ENCODE data around the gene IQGAP2.

DNA sequence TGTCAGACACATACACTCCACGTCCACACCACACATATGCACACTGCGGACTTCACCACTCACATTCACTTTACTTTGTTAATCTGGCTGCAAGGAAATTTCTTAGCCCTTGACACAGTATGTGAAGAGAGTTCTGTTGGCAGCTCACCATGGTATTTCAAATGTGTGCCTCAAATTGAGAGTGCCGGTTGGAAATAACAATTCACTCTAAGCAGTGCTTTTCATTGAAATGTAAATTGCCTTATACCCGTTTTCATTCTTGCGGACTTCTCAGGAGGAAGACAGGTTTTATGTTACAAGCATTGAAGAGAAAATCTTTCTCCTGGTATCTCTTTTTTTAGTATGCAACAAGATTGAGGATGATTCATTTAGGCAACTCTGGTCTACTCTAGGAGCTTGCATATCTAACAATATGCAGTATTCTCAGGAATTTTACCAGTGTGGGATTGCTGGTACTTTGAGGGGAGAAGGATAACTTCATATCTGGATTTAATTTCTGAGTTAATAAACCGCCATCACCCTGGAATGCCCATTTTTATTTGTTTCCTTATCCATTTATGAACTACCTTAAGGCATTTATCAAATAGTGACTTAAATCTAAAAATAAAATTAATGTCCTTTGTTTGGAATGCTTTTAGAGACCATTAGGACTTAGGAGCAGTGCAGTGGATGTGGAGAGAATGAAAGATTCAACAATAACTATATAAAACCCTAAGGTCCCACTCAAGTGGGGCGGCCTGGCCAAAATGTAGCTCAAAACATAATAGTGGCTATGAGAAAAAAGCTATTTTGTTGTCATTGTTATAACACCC lies 87.0 kb downstream of the IQGAP2 start:
- TF ChIP-seq, protein P1, sequence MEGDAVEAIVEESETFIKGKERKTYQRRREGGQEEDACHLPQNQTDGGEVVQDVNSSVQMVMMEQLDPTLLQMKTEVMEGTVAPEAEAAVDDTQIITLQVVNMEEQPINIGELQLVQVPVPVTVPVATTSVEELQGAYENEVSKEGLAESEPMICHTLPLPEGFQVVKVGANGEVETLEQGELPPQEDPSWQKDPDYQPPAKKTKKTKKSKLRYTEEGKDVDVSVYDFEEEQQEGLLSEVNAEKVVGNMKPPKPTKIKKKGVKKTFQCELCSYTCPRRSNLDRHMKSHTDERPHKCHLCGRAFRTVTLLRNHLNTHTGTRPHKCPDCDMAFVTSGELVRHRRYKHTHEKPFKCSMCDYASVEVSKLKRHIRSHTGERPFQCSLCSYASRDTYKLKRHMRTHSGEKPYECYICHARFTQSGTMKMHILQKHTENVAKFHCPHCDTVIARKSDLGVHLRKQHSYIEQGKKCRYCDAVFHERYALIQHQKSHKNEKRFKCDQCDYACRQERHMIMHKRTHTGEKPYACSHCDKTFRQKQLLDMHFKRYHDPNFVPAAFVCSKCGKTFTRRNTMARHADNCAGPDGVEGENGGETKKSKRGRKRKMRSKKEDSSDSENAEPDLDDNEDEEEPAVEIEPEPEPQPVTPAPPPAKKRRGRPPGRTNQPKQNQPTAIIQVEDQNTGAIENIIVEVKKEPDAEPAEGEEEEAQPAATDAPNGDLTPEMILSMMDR (IDR thresholded peaks at IDR 0.05), result no peak
- no peak for TF ChIP-seq EZH2 (IDR thresholded peaks at IDR 0.05; ENCODE audit: borderline replicate concordance, insufficient read depth, low read depth, low read length, poor library complexity, severe bottlenecking)
